Measurements from ENCODE around the gene SERPINC1.
"Not testable (repeated sequence)": the region's sequence is repeated elsewhere in the genome, so short reads cannot be mapped to it uniquely, and the experiment has no call there.

The SERPINC1 gene

DNA sequence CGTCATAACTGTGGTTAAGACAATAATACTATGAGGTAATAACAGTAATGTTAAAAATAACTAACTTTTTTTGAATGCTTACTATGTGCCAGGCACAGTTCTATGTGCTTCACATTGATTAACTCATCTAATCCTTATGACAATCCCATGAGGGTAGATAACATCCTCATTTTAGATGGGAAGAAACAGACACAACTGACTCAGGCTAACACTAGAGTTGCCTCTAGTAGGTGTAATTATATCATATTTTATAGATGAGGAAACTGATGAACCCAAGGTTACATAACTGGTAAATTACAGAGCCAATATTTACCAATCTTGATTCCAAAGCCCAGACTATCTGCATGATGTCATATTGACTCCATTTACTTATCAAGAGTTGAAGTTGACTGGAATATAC, 23.5 kb downstream of the SERPINC1 start:
- DNase-seq (ENCODE audit: low read depth in 2 of 2) = no peak

- DNase-seq (ENCODE audit: low read depth in 2 of 2) = no peak
Measured at GRCh38 chr1:173889885-173890284, 27.2 kb downstream of the SERPINC1 start.

- DNase-seq (ENCODE audit: low read depth in 2 of 2) = no peak
Measured at GRCh38 chr1:173888749-173889148, 28.4 kb downstream of the SERPINC1 start.

DNA sequence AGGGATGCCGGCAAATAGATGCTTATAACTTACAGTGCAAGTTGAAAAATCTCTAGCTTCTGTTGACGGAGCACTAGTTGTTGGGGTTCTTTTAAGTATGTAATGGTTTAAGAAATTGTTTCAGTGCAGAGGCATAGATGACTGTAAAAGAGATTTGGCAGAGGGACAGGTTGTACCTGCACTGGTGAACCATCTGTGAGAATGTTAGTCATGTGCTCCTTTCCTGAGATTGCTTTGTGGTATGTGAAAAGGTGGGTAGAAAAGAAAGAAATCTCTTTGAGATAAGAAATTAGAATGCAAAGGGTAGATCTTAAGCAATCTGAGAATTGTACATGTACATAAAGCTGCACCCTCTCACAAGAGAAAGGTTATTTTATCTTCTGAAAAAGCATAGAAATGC, 29.5 kb downstream of the SERPINC1 start:
- DNase-seq (ENCODE audit: low read depth in 2 of 2) = no peak

- no peak for DNase-seq (ENCODE audit: low read depth in 2 of 2)
Measured at GRCh38 chr1:173886746-173887611, 30.1 kb downstream of the SERPINC1 start.

- no peak for DNase-seq (ENCODE audit: low read depth in 2 of 2)
Measured at GRCh38 chr1:173884701-173885100, 32.4 kb downstream of the SERPINC1 start.

GRCh38 chr1:173881117-173881516, 36.0 kb downstream of the SERPINC1 start:
- DNase-seq (ENCODE audit: low read depth in 2 of 2) = not testable (repeated sequence)

DNA sequence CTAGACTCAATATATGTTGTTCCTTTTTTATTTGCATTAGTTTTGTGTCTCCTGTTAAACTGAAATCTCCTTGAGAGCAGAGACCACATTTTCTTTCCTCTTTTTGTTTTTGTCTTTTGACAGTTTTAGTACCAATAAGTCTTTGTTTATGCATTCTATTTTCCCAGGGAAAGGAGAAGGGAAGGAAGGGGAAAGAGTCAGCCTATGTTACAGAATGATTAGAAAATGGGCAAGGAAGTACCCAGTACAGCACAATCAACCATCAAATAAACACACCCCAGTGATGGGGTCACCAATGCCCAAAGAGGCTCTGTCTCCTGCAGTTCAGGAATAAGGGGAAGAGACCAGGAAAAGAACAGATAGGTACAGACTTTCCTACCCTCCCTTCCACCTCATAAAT, 38.9 kb downstream of the SERPINC1 start:
- no peak for DNase-seq (ENCODE audit: low read depth in 2 of 2)

DNA sequence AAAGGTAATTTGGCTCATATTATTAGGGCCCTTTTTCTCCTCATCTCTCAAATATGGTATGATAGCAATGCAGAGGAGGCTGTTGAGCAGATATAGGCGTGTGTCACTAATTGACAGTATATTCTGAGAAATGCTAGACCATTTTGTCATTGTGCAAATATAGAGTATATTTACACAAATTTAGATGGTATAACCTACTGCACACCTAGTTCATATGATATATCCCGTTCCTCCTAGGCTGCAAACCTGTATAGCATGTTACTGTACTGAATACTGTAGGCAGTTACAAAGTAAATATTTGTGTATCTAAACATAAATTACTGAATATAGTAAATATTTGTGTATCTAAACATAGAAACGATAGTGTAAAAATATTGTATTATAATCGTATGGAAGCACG, 40.4 kb downstream of the SERPINC1 start:
- no peak for DNase-seq (ENCODE audit: low read depth in 2 of 2)

GRCh38 chr1:173871500-173871899, 45.6 kb downstream of the SERPINC1 start:
- DNase-seq (ENCODE audit: low read depth in 2 of 2) = no peak

GRCh38 chr1:173871091-173871490, 46.0 kb downstream of the SERPINC1 start:
- DNase-seq (ENCODE audit: low read depth in 2 of 2) = no peak

GRCh38 chr1:173870252-173871075, 46.7 kb downstream of the SERPINC1 start:
- DNase-seq (ENCODE audit: low read depth in 2 of 2) = peak in 1 of 2 donors; percentile 28

DNA sequence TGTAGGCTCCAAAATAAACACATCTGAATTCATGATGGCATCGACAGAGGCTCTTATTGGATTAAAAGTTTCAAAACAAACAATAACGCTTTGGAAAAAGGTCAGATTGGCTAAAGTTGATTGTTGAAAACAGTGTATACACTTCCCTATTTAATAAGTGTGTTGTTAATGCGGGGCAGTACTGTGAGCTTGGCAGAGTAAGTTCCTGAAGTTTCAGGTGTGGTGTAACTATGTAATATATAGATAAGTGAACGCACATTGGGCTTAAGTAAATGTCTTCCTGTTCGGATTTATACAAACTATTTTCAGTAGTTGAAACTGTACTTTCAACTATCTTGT, 48.1 kb downstream of the SERPINC1 start:
- DNase-seq (ENCODE audit: low read depth in 2 of 2) = no peak

GRCh38 chr1:173868266-173869020, 48.7 kb downstream of the SERPINC1 start, which contains the start of gene ZBTB37:
Gene ZBTB37 (plus strand): TSS chr1:173868380. CDS start chr1:173870226, 1,846 bp downstream.
- DNase-seq (ENCODE audit: low read depth in 2 of 2) = peak; percentile 92 to 95

DNA sequence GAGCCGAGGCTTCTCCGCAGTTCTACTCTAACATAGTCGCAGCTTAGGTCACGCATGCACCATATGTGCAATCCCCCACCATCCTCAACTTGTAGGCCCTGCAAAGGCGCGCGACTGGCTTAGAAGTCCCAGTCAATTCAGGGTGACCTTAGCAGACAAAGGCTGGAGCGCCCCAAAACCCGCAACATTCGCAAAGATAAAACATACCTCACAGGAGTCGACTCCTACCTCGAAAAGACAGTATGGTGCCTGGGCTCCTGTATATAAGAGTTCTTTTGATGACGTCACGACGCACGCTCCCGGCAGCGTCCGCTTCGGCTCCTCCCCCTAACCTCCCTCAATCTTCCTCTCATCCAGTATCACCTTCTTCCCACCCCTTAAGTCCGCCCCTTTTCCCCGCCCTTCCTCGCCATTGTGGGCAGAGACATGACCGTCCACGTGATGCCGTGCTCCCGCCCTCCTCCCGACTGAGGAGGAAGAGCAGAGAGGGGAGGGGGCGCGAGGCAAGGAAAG, 49.3 kb downstream of the SERPINC1 start, which contains the start of gene GAS5:
TSS of gene GAS5 (minus strand) at position 237 of the 513 bp plus-strand sequence.
- DNase-seq (ENCODE audit: low read depth in 2 of 2) = peak; percentile 97 to 100

DNA sequence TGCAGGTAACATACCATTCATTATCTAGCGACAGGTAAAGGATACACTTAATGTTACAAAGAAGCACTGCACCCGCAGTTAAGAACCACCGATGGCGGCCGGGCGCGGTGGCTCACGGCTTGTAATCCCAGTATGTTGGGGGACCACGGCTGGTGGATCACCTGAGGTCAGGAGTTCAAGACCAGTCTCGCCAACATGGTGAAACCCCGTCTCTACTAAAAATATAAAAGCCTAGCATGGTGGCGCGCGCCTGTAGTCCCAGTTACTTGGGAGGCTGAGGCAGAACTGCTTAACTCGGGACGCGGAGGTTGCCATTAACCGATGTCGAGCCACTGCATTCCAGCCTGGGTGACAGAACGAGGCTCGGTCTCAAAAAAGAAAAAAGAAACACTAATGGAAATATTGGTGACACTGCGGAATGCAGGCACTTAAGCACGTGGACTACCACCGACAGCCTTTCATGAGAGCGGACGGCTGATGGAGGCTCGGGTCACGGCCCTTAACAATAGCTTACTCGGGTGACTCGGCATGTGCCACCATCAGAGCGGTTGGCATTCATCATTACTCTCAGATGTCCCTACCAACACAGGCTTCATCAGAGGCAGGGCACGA, 49.9 kb downstream of the SERPINC1 start:
- DNase-seq (ENCODE audit: low read depth in 2 of 2) = peak; percentile 33 to 42

GRCh38 chr1:173866413-173867115, 50.6 kb downstream of the SERPINC1 start:
- DNase-seq (ENCODE audit: low read depth in 2 of 2) = no peak

DNA sequence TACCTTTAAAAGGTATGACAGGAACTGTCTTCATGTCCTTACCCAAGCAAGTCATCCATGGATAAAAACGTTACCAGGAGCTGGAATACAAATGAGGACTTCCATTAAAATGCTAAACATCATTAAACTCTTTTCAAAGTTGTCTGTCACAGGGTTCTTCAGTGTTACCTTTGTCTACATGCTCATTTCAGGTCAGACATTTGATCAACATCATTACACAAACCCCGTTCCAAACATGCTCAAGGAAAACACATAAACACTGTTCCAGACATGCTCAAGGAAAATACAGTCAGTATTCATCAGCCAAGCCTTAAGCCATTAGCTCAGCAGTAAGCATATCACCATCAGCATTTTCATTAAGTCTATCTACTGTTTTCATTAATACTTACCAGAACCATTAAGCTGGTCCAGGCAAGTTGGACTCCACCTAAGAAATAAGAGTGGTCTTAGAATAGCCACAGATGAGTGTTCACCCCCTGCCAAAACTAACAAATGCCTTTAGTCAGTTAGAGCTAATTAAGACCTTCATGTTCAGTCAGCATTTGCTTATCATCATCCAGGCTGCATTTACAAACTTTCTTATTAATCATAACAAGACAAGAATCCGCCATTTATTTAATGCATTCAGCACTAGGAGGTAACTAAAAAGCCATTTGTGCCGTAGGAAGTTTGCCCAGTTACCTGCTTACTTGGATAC, 51.5 kb downstream of the SERPINC1 start:
- no peak for DNase-seq (ENCODE audit: low read depth in 2 of 2)

DNA sequence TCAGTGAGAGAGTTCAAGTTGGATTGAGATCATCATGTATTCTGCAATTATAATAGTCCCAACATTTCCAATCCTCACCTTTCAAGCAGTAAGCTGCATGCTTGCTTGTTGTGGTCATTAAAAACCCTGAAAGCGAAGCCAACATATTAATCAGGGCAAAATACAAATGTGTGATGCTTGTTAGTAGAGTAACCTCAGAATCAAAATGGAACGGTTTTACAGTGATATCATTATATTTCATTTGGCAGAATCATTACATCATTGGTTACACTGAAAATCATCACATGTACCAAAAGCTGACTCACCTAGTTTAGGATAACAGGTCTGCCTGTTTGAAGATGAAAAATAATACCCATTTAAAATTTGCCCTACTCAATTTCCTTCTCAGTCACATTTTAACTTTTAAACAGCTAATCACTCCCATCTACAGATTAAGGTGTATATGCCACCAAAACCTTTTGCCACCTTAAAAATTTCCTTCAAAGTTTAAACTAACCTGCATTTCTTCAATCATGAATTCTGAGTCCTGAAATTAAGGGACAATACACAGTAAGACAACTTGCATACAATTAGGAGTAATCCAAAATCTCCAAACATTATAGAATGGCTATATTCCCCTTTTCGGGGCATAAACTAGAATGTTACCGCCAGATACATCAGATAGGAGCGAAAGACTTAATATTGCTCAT, 52.8 kb downstream of the SERPINC1 start:
- DNase-seq (ENCODE audit: low read depth in 2 of 2) = no peak
